Esophagus squamous epithelium (tissue), 4 donors: Measurements from ENCODE around the gene TXNRD1.

Source experiments
- POLR2A ChIP-seq, 4 donors: fragments of 450-650 bp; IDR thresholded peaks; one replicate each; pipeline ENCODE4 v1.6.1; 2017; ENCODE audit warnings: antibody characterized with exemption in 4 of 4, mild to moderate bottlenecking in 4 of 4, moderate library complexity in 3 of 4
- TF ChIP-seq, protein P1 (sequence below), 6 experiments: fragments of 450-650 bp in 4 of 6; fragments of 200-600 bp in 2 of 6; sonication (generic) in 2 of 6; IDR thresholded peaks; one replicate each; pipeline ENCODE4 v1.5.1; 2016 to 2019; ENCODE audit warnings: antibody characterized with exemption in 6 of 6, mild to moderate bottlenecking in 4 of 6, moderate library complexity in 4 of 6

DNA sequence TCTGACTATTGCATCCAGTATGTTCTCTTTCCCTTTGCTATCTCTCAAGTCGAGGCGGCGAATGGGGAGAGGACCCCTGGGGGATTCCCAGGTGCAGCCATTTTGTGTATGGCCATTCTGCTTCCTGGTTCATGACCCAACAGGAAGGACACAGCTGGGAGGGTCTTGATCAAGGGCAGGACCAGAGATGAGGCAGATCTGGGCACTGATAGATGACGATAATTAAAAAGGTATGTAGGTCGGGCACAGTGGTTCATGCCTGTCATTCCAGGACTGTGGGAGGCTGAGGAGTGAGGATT, 161.9 kb downstream of the TXNRD1 start:
- TF ChIP-seq, protein P1, sequence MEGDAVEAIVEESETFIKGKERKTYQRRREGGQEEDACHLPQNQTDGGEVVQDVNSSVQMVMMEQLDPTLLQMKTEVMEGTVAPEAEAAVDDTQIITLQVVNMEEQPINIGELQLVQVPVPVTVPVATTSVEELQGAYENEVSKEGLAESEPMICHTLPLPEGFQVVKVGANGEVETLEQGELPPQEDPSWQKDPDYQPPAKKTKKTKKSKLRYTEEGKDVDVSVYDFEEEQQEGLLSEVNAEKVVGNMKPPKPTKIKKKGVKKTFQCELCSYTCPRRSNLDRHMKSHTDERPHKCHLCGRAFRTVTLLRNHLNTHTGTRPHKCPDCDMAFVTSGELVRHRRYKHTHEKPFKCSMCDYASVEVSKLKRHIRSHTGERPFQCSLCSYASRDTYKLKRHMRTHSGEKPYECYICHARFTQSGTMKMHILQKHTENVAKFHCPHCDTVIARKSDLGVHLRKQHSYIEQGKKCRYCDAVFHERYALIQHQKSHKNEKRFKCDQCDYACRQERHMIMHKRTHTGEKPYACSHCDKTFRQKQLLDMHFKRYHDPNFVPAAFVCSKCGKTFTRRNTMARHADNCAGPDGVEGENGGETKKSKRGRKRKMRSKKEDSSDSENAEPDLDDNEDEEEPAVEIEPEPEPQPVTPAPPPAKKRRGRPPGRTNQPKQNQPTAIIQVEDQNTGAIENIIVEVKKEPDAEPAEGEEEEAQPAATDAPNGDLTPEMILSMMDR (IDR thresholded peaks at IDR 0.05), result no peak
- no peak for TF ChIP-seq POLR2A (IDR thresholded peaks at IDR 0.05)
